ENCODE results near the gene VPS39.

The VPS39 gene

GRCh38 chr15:42144841-42145375, 63.2 kb downstream of the VPS39 start:
- FAIRE-seq: no peak

- FAIRE-seq: no peak
These were observed 64.1 kb downstream of the VPS39 start for GRCh38 chr15:42143866-42144625.

GRCh38 chr15:42143356-42143755, 64.7 kb downstream of the VPS39 start:
- no peak for FAIRE-seq

GRCh38 chr15:42141795-42142667, 66.1 kb downstream of the VPS39 start:
- no peak for FAIRE-seq

GRCh38 chr15:42141246-42141645, 66.9 kb downstream of the VPS39 start:
- FAIRE-seq: no peak

- FAIRE-seq: no peak
These were observed 67.6 kb downstream of the VPS39 start for GRCh38 chr15:42140383-42141070.

GRCh38 chr15:42139596-42139995, 68.5 kb downstream of the VPS39 start:
- no peak for FAIRE-seq

- no peak for FAIRE-seq
These were observed 69.1 kb downstream of the VPS39 start for GRCh38 chr15:42138968-42139386.

- no peak for FAIRE-seq
These were observed 69.7 kb downstream of the VPS39 start for GRCh38 chr15:42138411-42138810.

GRCh38 chr15:42137461-42138261, 70.4 kb downstream of the VPS39 start:
- FAIRE-seq: peak; percentile 58

GRCh38 chr15:42136513-42136912, 71.6 kb downstream of the VPS39 start:
- FAIRE-seq: no peak

- no peak for FAIRE-seq
These were observed 72.8 kb downstream of the VPS39 start for GRCh38 chr15:42135351-42135750.

- FAIRE-seq: no peak
These were observed 73.4 kb downstream of the VPS39 start for GRCh38 chr15:42134617-42135245.

GRCh38 chr15:42133886-42134502, 74.1 kb downstream of the VPS39 start:
- no peak for FAIRE-seq

- FAIRE-seq: no peak
These were observed 74.7 kb downstream of the VPS39 start for GRCh38 chr15:42133356-42133755.

GRCh38 chr15:42131826-42132806, 76.0 kb downstream of the VPS39 start:
- FAIRE-seq: no peak

GRCh38 chr15:42131006-42131405, 77.1 kb downstream of the VPS39 start:
- no peak for FAIRE-seq

GRCh38 chr15:42130246-42130986, 77.7 kb downstream of the VPS39 start:
- FAIRE-seq: no peak

- no peak for FAIRE-seq
These were observed 78.7 kb downstream of the VPS39 start for GRCh38 chr15:42129364-42129763.

Measured in TTC549 (cell line).